ENCODE measurements around the gene TMEM170B.

Gene TMEM170B

DNA sequence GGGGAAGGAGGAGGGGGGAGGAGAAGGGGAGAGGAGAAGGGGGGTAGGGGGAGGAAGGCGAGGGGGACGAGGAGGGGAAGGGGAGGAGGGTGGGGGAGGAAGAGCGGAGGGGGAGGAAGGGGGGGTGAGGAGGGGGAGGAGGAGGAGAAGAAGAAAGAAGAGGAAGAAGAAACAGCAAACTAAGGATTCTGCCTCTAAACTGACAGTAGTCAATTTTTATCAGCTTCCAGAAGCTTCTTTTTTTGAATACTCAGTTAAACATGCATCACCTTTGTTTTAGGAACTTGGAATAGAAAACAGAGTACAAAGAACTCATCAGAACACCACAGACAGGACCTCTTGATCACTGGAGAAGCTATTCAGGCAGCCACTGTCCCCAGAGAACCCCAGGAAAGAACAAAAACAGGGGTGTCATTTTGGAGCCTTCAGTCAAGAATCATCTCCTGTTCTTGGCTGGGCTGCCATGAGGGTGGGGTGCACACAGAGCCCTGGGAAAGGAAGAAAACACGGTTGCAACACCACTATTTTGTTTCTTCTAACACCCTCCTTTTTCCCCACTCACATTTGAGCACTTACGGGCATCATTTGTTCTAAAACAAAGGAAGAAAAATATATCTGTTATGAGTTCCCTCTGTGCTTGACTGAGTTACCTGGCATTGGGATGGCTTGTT, 67.4 kb downstream of the TMEM170B start:
- no peak overlapping the region for H3K27ac ChIP-seq (replicated peaks)
- TF ChIP-seq REST (IDR thresholded peaks at IDR 0.05; ENCODE audit: insufficient replicate concordance, low read depth) (no peak), POLR2AphosphoS5 (IDR thresholded peaks at IDR 0.05; ENCODE audit: low read depth) (no peak), SPI1 (IDR thresholded peaks at IDR 0.05; ENCODE audit: borderline replicate concordance, low read depth) (no peak), GABPA (IDR thresholded peaks at IDR 0.05; ENCODE audit: low read depth) (no peak)
- TF ChIP-seq, protein P1, sequence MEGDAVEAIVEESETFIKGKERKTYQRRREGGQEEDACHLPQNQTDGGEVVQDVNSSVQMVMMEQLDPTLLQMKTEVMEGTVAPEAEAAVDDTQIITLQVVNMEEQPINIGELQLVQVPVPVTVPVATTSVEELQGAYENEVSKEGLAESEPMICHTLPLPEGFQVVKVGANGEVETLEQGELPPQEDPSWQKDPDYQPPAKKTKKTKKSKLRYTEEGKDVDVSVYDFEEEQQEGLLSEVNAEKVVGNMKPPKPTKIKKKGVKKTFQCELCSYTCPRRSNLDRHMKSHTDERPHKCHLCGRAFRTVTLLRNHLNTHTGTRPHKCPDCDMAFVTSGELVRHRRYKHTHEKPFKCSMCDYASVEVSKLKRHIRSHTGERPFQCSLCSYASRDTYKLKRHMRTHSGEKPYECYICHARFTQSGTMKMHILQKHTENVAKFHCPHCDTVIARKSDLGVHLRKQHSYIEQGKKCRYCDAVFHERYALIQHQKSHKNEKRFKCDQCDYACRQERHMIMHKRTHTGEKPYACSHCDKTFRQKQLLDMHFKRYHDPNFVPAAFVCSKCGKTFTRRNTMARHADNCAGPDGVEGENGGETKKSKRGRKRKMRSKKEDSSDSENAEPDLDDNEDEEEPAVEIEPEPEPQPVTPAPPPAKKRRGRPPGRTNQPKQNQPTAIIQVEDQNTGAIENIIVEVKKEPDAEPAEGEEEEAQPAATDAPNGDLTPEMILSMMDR (IDR thresholded peaks at IDR 0.05; ENCODE audit: insufficient read depth, low read length) = no peak
- no peak for DNase-seq (ENCODE audit: low read depth in 1 of 2, low spot score in 1 of 2)
- H3K4me3 ChIP-seq (replicated peaks; ENCODE audit: insufficient read depth, low read length) = no peak overlapping the region
- H3K27me3 ChIP-seq (ENCODE audit: insufficient read depth, poor library complexity, severe bottlenecking) = no peaks in the 10 kb centered on the region

GRCh38 chr6:11605507-11605905, 68.0 kb downstream of the TMEM170B start:
- no peak for TF ChIP-seq SPI1 (IDR thresholded peaks at IDR 0.05; ENCODE audit: borderline replicate concordance, low read depth)
- TF ChIP-seq POLR2AphosphoS5 (IDR thresholded peaks at IDR 0.05; ENCODE audit: low read depth) = no peak
- TF ChIP-seq GABPA (IDR thresholded peaks at IDR 0.05; ENCODE audit: low read depth) = no peak
- TF ChIP-seq, protein P1 (IDR thresholded peaks at IDR 0.05; ENCODE audit: insufficient read depth, low read length) = no peak
- TF ChIP-seq REST (IDR thresholded peaks at IDR 0.05; ENCODE audit: insufficient replicate concordance, low read depth) = no peak
- no peaks in the 10 kb centered on the region for H3K27me3 ChIP-seq (ENCODE audit: insufficient read depth, poor library complexity, severe bottlenecking)
- no peak for DNase-seq (ENCODE audit: low read depth in 1 of 2, low spot score in 1 of 2)
- H3K27ac ChIP-seq (replicated peaks) = no peak overlapping the region
- H3K4me3 ChIP-seq (replicated peaks; ENCODE audit: insufficient read depth, low read length) = no peak overlapping the region

- H3K27ac ChIP-seq (replicated peaks) = no peak overlapping the region
- H3K4me3 ChIP-seq (replicated peaks; ENCODE audit: insufficient read depth, low read length) = no peak overlapping the region
- TF ChIP-seq GABPA (IDR thresholded peaks at IDR 0.05; ENCODE audit: low read depth) (no peak), SPI1 (IDR thresholded peaks at IDR 0.05; ENCODE audit: borderline replicate concordance, low read depth) (no peak), REST (IDR thresholded peaks at IDR 0.05; ENCODE audit: insufficient replicate concordance, low read depth) (no peak), POLR2AphosphoS5 (IDR thresholded peaks at IDR 0.05; ENCODE audit: low read depth) (no peak)
- TF ChIP-seq, protein P1 (IDR thresholded peaks at IDR 0.05; ENCODE audit: insufficient read depth, low read length) = no peak
- H3K27me3 ChIP-seq (ENCODE audit: insufficient read depth, poor library complexity, severe bottlenecking) = no peaks in the 10 kb centered on the region
- no peak for DNase-seq (ENCODE audit: low read depth in 1 of 2, low spot score in 1 of 2)
These were observed 68.8 kb downstream of the TMEM170B start for GRCh38 chr6:11606332-11606731.
